ENCODE data around the gene ADPGK.

DNA sequence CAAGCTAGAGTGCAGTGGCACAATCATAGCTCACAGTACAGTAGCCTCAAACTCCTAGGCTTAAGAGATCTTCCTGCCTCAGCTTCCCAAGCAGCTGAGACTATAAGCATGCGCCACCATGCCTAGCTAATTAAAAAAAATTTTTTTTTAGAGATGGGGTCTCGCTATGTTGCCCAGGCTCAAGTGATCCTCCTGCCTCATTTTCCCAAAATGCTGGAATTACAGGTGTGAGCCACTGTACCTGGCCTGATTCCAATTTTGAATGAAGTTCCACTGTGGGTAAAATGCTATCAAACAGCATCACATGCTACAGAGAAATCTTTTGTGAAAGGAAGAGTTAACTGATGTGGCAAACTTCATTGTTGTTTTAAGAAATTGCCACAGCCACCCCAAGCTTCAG is 17.5 kb downstream of the ADPGK start:
- TF ChIP-seq, protein P1, sequence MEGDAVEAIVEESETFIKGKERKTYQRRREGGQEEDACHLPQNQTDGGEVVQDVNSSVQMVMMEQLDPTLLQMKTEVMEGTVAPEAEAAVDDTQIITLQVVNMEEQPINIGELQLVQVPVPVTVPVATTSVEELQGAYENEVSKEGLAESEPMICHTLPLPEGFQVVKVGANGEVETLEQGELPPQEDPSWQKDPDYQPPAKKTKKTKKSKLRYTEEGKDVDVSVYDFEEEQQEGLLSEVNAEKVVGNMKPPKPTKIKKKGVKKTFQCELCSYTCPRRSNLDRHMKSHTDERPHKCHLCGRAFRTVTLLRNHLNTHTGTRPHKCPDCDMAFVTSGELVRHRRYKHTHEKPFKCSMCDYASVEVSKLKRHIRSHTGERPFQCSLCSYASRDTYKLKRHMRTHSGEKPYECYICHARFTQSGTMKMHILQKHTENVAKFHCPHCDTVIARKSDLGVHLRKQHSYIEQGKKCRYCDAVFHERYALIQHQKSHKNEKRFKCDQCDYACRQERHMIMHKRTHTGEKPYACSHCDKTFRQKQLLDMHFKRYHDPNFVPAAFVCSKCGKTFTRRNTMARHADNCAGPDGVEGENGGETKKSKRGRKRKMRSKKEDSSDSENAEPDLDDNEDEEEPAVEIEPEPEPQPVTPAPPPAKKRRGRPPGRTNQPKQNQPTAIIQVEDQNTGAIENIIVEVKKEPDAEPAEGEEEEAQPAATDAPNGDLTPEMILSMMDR (conservative IDR thresholded peaks at IDR 0.05; ENCODE audit: low read length) = no peak
- TF ChIP-seq EZH2phosphoT487 (IDR thresholded peaks at IDR 0.05; ENCODE audit: borderline replicate concordance) = no peak

All from Loucy (cell line).